ENCODE measurements around the gene GJA4. TPM values are rescaled to one million over a fixed set of nuclear protein-coding genes. Genes with fewer than 3 reads are reported as not detected.

The GJA4 gene
- total and polyA plus RNA-seq, 5 experiments from 2014 or later: not detected

GRCh38 chr1:34774957-34775356 lies 17.8 kb upstream of the GJA4 start:
- POLR2A ChIA-PET: no interaction called here
- ATAC-seq: no peak
- Mint-ChIP-seq H3K9me3 (no peaks in the 10 kb centered on the region), H3K4me1 (no peaks in the 10 kb centered on the region), H3K36me3 (no peaks in the 10 kb centered on the region), H3K27ac (no peak overlapping the region), H3K4me3 (no peak overlapping the region), H3K27me3 (peaks cover 16 to 25% (median 22%) of the 10 kb centered on the region in 5 donors)
- DNase-seq: no peak

- Mint-ChIP-seq H3K27me3 (peaks cover 19 to 34% (median 32%) of the 10 kb centered on the region in 5 donors), H3K4me1 (peaks cover 0 to 3% (median 0%) of the 10 kb centered on the region in 4 donors), H3K36me3 (no peaks in the 10 kb centered on the region), H3K4me3 (no peak overlapping the region), H3K9me3 (no peaks in the 10 kb centered on the region), H3K27ac (no peak overlapping the region)
- DNase-seq (no peak), ATAC-seq (no peak)
- POLR2A ChIA-PET: no interaction called here
These were observed 15.9 kb upstream of the GJA4 start for GRCh38 chr1:34776911-34777310.

DNA sequence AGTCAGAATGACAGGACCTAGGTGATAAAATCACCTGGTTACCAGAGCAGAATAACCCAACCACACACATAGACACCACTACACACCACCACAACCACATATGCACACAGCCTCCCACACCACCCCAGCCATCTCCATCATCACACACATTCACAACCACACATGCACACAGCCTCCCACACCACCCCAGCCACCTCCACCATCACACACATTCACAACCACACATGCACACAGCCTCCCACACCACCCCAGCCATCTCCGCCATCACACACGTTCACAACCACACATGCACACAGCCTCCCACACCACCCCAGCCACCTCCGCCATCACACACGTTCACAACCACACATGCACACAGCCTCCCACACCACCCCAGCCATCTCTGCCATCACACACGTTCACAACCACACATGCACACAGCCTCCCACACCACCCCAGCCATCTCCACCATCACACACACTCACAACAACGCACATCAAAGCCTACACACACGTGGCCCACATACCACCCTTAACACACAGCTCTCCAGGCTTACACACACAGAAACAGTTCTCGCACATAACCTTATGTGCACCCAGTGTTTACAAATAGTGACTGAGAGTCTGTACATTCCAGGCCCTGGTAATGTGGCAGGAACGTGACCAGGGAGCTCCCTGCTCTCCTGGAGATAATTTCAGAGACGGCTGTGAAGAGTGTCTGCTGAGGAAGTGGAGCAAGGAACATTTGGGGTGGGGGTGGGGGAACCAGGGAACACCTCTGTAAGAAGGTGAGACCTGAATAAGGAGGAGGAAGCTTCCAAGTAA lies 15.1 kb upstream of the GJA4 start:
- no peaks in the 10 kb centered on the region for H3K36me3 Mint-ChIP-seq
- no peak for DNase-seq
- POLR2A ChIA-PET: no interaction called here
- no peak overlapping the region for H3K27ac Mint-ChIP-seq
- H3K4me1 Mint-ChIP-seq: peaks cover 0 to 3% (median 0%) of the 10 kb centered on the region in 4 donors
- peaks cover 22 to 42% (median 34%) of the 10 kb centered on the region in 5 donors for H3K27me3 Mint-ChIP-seq
- H3K4me3 Mint-ChIP-seq: no peak overlapping the region
- no peaks in the 10 kb centered on the region for H3K9me3 Mint-ChIP-seq
- ATAC-seq: no peak

- ATAC-seq: no peak
- H3K27me3 Mint-ChIP-seq: peaks cover 24 to 47% (median 37%) of the 10 kb centered on the region in 5 donors
- no peak for DNase-seq
- H3K9me3 Mint-ChIP-seq: no peaks in the 10 kb centered on the region
- H3K27ac Mint-ChIP-seq: no peak overlapping the region
- H3K36me3 Mint-ChIP-seq: no peaks in the 10 kb centered on the region
- POLR2A ChIA-PET: no interaction called here
- H3K4me3 Mint-ChIP-seq: no peak overlapping the region
- peaks cover 0 to 3% (median 0%) of the 10 kb centered on the region in 4 donors for H3K4me1 Mint-ChIP-seq
These were observed 14.4 kb upstream of the GJA4 start for GRCh38 chr1:34778381-34778780.

DNA sequence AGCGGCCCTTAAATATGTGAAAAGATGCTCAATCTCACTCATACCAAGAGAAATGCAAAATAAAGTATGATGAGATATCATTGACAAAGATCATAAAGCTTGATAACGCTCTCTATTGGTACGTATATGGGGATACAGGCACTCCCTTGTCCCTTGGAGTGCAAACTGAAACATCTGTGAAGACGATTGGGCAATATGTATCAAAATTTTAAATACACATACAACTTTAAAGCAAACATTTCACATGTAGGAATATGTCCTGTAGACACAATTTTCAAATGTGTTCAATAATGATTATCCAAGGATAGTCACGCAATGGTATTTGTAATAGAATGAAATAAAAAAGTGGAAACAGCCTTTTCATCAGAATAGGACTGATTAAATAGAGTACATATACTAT lies 13.8 kb upstream of the GJA4 start:
- Mint-ChIP-seq H3K27ac (no peak overlapping the region), H3K4me1 (peaks cover 0 to 3% (median 0%) of the 10 kb centered on the region in 4 donors), H3K27me3 (peaks cover 27 to 53% (median 42%) of the 10 kb centered on the region in 5 donors), H3K36me3 (no peaks in the 10 kb centered on the region), H3K4me3 (no peak overlapping the region), H3K9me3 (no peaks in the 10 kb centered on the region)
- no peak for ATAC-seq
- DNase-seq: no peak
- POLR2A ChIA-PET: no interaction called here

DNA sequence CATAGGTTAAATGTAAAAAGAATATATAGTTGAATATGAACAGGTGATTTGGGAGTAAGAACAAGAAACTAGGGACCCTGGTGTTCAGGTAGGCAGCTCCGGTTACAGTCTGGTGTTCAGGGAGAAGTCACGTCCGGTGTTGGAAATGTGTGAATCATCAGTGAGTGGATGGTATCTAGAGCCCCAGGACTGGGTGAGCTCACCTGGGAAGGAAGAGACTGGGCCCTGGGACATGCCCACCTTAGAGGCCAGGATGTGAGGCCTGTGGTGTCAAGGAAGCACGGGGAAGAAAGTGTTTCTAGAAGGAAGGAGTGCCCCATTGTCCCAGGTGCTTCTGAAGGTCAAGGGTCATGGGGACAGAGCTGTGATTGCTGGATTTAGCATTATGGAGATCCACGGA lies 13.3 kb upstream of the GJA4 start:
- no peaks in the 10 kb centered on the region for H3K9me3 Mint-ChIP-seq
- no peaks in the 10 kb centered on the region for H3K36me3 Mint-ChIP-seq
- H3K4me3 Mint-ChIP-seq: peak overlapping the region in 1 of 10 donors; percentile 23
- POLR2A ChIA-PET: no interaction called here
- DNase-seq (no peak), ATAC-seq (no peak)
- peaks cover 0 to 3% (median 0%) of the 10 kb centered on the region in 4 donors for H3K4me1 Mint-ChIP-seq
- peaks cover 29 to 59% (median 44%) of the 10 kb centered on the region in 5 donors for H3K27me3 Mint-ChIP-seq
- H3K27ac Mint-ChIP-seq: peak overlapping the region in 1 of 10 donors; percentile 3

DNA sequence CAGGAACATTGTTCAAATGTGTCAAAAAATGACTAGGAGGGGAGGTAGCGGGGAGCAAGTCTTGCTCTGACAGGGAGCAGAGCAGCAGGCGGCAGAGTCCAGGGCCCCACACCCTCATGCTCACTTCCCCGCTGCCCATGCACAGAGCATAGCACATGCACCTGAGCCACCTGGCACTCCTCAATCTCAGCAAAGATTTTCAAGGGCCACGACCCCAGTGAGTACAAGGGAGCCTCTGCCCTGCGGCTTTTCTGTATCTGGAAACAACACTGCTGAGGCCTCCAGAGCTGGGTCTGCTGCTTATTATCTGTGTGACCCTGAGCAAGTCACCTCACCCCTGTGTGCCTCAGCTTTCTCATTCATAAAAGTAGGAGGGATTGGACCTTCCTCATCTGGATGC lies 12.8 kb upstream of the GJA4 start:
- POLR2A ChIA-PET: no interaction called here

DNA sequence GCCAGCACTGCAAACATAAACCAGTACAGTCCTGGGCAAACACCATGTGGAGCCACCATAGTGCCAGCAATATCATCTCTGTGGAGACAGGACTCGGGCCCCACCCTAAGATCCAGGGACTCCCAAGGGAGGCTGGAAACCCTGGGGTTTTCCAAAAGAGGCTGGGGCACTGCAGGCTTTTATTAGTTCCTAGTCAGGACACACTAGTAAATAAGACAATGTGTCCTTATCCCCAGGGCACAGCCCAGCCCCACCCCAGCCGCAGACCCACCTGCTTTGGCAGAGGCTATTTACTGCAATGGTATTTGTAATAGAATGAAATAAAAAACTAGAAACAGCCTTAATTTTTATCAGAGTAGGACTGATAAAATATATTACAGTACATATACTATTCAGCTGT lies 12.3 kb upstream of the GJA4 start:
- H3K27ac Mint-ChIP-seq: no peak overlapping the region
- no peaks in the 10 kb centered on the region for H3K9me3 Mint-ChIP-seq
- peaks cover 0 to 3% (median 0%) of the 10 kb centered on the region in 4 donors for H3K4me1 Mint-ChIP-seq
- peaks cover 29 to 69% (median 47%) of the 10 kb centered on the region in 5 donors for H3K27me3 Mint-ChIP-seq
- H3K4me3 Mint-ChIP-seq: peak overlapping the region in 6 of 10 donors; percentile 6 to 43 (median 36)
- DNase-seq (no peak), ATAC-seq (no peak)
- no peaks in the 10 kb centered on the region for H3K36me3 Mint-ChIP-seq
- POLR2A ChIA-PET: no interaction called here

More for the DNA sequence above, 12.8 kb upstream of the GJA4 start:
- H3K4me3 Mint-ChIP-seq: peak overlapping the region in 1 of 10 donors; percentile 23
- no peak overlapping the region for H3K27ac Mint-ChIP-seq
- H3K9me3 Mint-ChIP-seq: no peaks in the 10 kb centered on the region
- H3K4me1 Mint-ChIP-seq: peaks cover 0 to 3% (median 0%) of the 10 kb centered on the region in 4 donors
- ATAC-seq (no peak), DNase-seq (no peak)
- H3K36me3 Mint-ChIP-seq: no peaks in the 10 kb centered on the region
- H3K27me3 Mint-ChIP-seq: peaks cover 29 to 63% (median 44%) of the 10 kb centered on the region in 5 donors

DNA sequence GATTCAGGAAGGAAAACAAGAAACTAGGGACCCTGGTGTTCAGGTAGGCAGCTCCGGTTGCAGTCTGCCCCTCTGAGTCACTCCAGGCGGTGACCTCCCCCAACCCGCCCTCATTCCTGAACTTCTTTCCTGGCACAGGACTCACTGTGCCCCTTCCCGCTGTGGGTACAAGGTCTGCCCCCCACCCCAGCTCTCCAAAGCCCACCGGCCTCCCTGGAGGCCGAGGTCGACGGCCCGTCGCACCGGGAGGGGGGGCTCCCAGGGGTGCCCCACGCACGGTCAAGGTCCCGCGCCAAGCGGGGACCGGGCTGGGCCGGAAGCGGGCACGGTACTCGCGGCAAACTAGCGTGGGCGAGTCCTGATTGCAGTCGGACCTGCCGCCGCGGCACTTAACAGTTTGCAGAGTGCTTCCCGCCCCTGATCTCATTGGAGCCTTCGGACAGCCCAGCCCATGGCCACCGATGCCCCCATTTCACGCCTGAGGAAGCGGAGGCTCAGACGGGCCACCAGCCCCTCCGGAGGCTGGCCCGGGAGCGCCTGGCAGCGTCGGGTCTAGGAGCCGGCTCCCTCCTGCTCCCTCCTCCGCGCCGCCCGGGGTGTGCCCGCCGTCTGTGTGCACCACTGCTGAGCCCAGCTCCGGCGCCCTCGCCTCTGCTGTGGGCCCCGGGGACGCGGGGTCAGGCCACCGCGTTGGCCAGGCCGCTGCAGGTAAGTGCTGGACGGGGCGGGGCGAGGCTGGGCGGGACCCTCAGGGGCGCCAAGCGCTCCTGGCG lies 11.5 kb upstream of the GJA4 start, which contains the start of gene GJB3:
Gene GJB3 (plus strand): TSS at position 144 of the 773 bp plus-strand sequence. CDS start 3,549 bp downstream, outside the sequence.
- H3K9me3 Mint-ChIP-seq: no peaks in the 10 kb centered on the region
- POLR2A ChIA-PET: no interaction called here
- peaks cover 0 to 3% (median 1%) of the 10 kb centered on the region in 4 donors for H3K4me1 Mint-ChIP-seq
- peak within 1 kb of the TSS in 8 of 10 donors; percentile 13 to 63 (median 42) for H3K4me3 Mint-ChIP-seq
- H3K36me3 Mint-ChIP-seq: no peaks in the 10 kb centered on the region
- H3K27me3 Mint-ChIP-seq: peaks cover 31 to 71% (median 48%) of the 10 kb centered on the region in 5 donors
- ATAC-seq: peak; percentile 59 to 61
- H3K27ac Mint-ChIP-seq: peak within 1 kb of the TSS in 1 of 10 donors; percentile 50
- DNase-seq: peak in 1 of 10 donors; percentile 6

DNA sequence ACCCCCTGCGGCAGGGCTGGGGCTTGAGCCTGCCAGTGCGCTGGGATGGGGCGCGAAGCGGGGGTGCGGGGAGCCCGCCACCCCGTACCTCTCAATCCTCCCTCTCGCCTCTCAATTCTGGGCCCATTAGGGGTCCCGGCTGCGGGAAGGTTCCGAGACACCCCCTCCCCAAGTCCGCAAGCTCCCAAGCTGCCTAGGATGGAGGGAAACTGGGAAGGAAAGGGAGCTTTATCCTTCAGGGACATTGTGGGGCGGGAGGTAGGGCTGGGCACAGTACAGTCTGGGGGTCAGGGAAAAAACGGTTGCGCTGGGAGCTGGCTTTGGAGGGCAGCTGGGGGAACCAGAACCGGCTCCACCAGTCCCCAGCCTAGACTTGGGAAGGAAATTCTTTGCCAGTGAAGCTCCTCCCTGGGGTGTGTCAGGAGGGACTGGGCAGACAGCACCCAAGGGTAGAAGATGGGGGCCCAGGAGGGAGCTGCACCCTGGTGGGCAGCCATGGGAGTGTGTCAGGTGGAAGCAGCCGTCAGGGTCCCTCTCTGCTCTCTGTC lies 10.9 kb upstream of the GJA4 start:
- DNase-seq (no peak), ATAC-seq (no peak)
- Mint-ChIP-seq H3K4me1 (peaks cover 3 to 9% (median 4%) of the 10 kb centered on the region in 4 donors), H3K27ac (peak overlapping the region in 1 of 10 donors; percentile 50), H3K36me3 (no peaks in the 10 kb centered on the region), H3K4me3 (peak overlapping the region in 6 of 10 donors; percentile 13 to 55 (median 40)), H3K9me3 (no peaks in the 10 kb centered on the region), H3K27me3 (peaks cover 38 to 78% (median 55%) of the 10 kb centered on the region in 5 donors)
- POLR2A ChIA-PET: no interaction called here

DNA sequence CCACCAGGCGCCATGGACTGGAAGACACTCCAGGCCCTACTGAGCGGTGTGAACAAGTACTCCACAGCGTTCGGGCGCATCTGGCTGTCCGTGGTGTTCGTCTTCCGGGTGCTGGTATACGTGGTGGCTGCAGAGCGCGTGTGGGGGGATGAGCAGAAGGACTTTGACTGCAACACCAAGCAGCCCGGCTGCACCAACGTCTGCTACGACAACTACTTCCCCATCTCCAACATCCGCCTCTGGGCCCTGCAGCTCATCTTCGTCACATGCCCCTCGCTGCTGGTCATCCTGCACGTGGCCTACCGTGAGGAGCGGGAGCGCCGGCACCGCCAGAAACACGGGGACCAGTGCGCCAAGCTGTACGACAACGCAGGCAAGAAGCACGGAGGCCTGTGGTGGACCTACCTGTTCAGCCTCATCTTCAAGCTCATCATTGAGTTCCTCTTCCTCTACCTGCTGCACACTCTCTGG lies 8.0 kb upstream of the GJA4 start:
- no peak for DNase-seq
- Mint-ChIP-seq H3K27ac (no peak overlapping the region), H3K9me3 (no peaks in the 10 kb centered on the region), H3K36me3 (no peaks in the 10 kb centered on the region), H3K4me3 (peak overlapping the region in 1 of 10 donors; percentile 28), H3K27me3 (peaks cover 25 to 76% (median 43%) of the 10 kb centered on the region in 5 donors), H3K4me1 (peaks cover 3 to 9% (median 4%) of the 10 kb centered on the region in 4 donors)
- POLR2A ChIA-PET: interaction anchor here (0.6 kb wide), 1 partner anchor 175 kb away, joined by 3 read pairs; no protein-coding TSS in a partner anchor
- no peak for ATAC-seq

DNA sequence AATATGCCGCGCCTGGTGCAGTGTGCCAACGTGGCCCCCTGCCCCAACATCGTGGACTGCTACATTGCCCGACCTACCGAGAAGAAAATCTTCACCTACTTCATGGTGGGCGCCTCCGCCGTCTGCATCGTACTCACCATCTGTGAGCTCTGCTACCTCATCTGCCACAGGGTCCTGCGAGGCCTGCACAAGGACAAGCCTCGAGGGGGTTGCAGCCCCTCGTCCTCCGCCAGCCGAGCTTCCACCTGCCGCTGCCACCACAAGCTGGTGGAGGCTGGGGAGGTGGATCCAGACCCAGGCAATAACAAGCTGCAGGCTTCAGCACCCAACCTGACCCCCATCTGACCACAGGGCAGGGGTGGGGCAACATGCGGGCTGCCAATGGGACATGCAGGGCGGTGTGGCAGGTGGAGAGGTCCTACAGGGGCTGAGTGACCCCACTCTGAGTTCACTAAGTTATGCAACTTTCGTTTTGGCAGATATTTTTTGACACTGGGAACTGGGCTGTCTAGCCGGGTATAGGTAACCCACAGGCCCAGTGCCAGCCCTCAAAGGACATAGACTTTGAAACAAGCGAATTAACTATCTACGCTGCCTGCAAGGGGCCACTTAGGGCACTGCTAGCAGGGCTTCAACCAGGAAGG lies 7.4 kb upstream of the GJA4 start:
- Mint-ChIP-seq H3K36me3 (no peaks in the 10 kb centered on the region), H3K27ac (no peak overlapping the region), H3K4me3 (no peak overlapping the region), H3K9me3 (no peaks in the 10 kb centered on the region), H3K27me3 (peaks cover 25 to 76% (median 42%) of the 10 kb centered on the region in 5 donors), H3K4me1 (peaks cover 3 to 9% (median 4%) of the 10 kb centered on the region in 4 donors)
- DNase-seq: no peak
- ATAC-seq: no peak
- POLR2A ChIA-PET: no interaction called here
